GM12891 (cell line): Measurements from ENCODE around the gene DNM3.

ENCODE experiments used
- POLR2AphosphoS5 ChIP-seq: IDR thresholded peaks from 2 replicates; pipeline ENCODE4 v1.6.1; 2011; ENCODE audit warnings: low read depth, low read length, control low read depth
- POU2F2 ChIP-seq: IDR thresholded peaks from 2 replicates; pipeline ENCODE4 v1.6.1; 2011; ENCODE audit warnings: low read depth, mild to moderate bottlenecking, control low read depth, low read length, moderate library complexity

DNA sequence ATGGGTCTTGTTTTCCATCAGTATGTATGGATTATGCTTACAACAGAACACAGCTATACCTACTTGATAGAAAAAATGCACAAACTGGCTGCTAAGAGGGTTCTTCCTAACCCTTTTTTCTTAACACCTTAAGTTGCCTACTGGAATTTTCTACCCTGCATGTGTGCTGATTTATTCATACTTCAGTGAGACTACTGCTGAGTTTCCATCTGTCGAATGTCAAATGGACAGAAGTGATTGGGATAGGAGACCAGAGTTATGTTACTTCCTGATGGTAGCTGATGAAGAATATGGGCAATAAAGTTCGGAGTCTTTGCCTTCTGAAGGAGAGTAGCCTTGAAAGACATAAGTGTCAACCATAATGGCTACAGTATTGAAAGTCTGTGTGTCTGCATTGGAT, 6.5 kb upstream of the DNM3 start:
- TF ChIP-seq POU2F2 (no peak), POLR2AphosphoS5 (no peak)
